ENCODE measurements around the gene SLC39A11. TPM values are rescaled to one million over a fixed set of nuclear protein-coding genes. Genes with fewer than 3 reads are reported as not detected.

SLC39A11 gene
- total RNA-seq, 6 donors from 2014 or later: 16.3 to 57.6 (median 29.5) TPM

GRCh38 chr17:72853440-72854415 is 238.8 kb downstream of the SLC39A11 start:
- ATAC-seq (ENCODE audit: low FRiP score in 2 of 2) (no peak), DNase-seq (no peak)
- TF ChIP-seq EP300 (IDR thresholded peaks at IDR 0.05) (no peak), CTCF (IDR thresholded peaks at IDR 0.05) (no peak), POLR2A (IDR thresholded peaks at IDR 0.05) (no peak), POLR2AphosphoS5 (IDR thresholded peaks at IDR 0.05) (no peak)
- no peak overlapping the region for H3K4me3 ChIP-seq
- H3K9me3 ChIP-seq: no peaks in the 10 kb centered on the region
- WGBS, 2 donors: 77 to 87% methylated on average over 17 of the region's 17 CpGs
- H3K36me3 ChIP-seq: peaks cover 0 to 4% (median 0%) of the 10 kb centered on the region in 4 donors
- no peaks in the 10 kb centered on the region for H3K4me1 ChIP-seq
- H3K27me3 ChIP-seq: no peaks in the 10 kb centered on the region
- no peak overlapping the region for H3K27ac ChIP-seq

GRCh38 chr17:72852277-72852938 is 240.1 kb downstream of the SLC39A11 start:
- no peak for ATAC-seq (ENCODE audit: low FRiP score in 2 of 2)
- H3K27me3 ChIP-seq: no peaks in the 10 kb centered on the region
- H3K4me1 ChIP-seq: no peaks in the 10 kb centered on the region
- no peak for DNase-seq
- peaks cover 0 to 4% (median 0%) of the 10 kb centered on the region in 4 donors for H3K36me3 ChIP-seq
- 84 to 97% methylated on average over 5 of the region's 5 CpGs for WGBS, 2 donors
- no peaks in the 10 kb centered on the region for H3K9me3 ChIP-seq
- no peak overlapping the region for H3K4me3 ChIP-seq
- TF ChIP-seq POLR2AphosphoS5 (IDR thresholded peaks at IDR 0.05) (no peak), EP300 (IDR thresholded peaks at IDR 0.05) (no peak), POLR2A (IDR thresholded peaks at IDR 0.05) (no peak), CTCF (IDR thresholded peaks at IDR 0.05) (no peak)
- H3K27ac ChIP-seq: no peak overlapping the region

- no peak overlapping the region for H3K4me3 ChIP-seq
These were observed 241.9 kb downstream of the SLC39A11 start for GRCh38 chr17:72850410-72851118.

GRCh38 chr17:72846399-72846798 is 246.1 kb downstream of the SLC39A11 start:
- Histone ChIP-seq H3K27ac (no peak overlapping the region), H3K9me3 (no peaks in the 10 kb centered on the region), H3K4me3 (no peak overlapping the region), H3K4me1 (no peaks in the 10 kb centered on the region), H3K36me3 (peaks cover 0 to 4% (median 0%) of the 10 kb centered on the region in 4 donors), H3K27me3 (no peaks in the 10 kb centered on the region)
- DNase-seq (no peak), ATAC-seq (ENCODE audit: low FRiP score in 2 of 2) (no peak)
- TF ChIP-seq CTCF (IDR thresholded peaks at IDR 0.05): no peak
- no peak for TF ChIP-seq POLR2AphosphoS5 (IDR thresholded peaks at IDR 0.05)
- no peak for TF ChIP-seq POLR2A (IDR thresholded peaks at IDR 0.05)
- no peak for TF ChIP-seq EP300 (IDR thresholded peaks at IDR 0.05)
- 94 to 95% methylated on average over 1 of the region's 1 CpG for WGBS, 2 donors

More at GRCh38 chr17:72850410-72851118, 241.9 kb downstream of the SLC39A11 start:
- no peaks in the 10 kb centered on the region for H3K9me3 ChIP-seq
- TF ChIP-seq POLR2AphosphoS5 (IDR thresholded peaks at IDR 0.05) (no peak), CTCF (IDR thresholded peaks at IDR 0.05) (no peak), EP300 (IDR thresholded peaks at IDR 0.05) (no peak), POLR2A (IDR thresholded peaks at IDR 0.05) (no peak)
- ATAC-seq (ENCODE audit: low FRiP score in 2 of 2) (no peak), DNase-seq (no peak)
- H3K36me3 ChIP-seq: peaks cover 0 to 4% (median 0%) of the 10 kb centered on the region in 4 donors
- no peak overlapping the region for H3K27ac ChIP-seq
- H3K4me1 ChIP-seq: no peaks in the 10 kb centered on the region
- no peaks in the 10 kb centered on the region for H3K27me3 ChIP-seq
- WGBS, 2 donors: 94 to 96% methylated on average over 10 of the region's 10 CpGs

All from upper lobe of left lung (tissue), 6 donors.